IMR-90 (cell line): ENCODE measurements around the gene PPT2. TPM values are rescaled to one million over a fixed set of nuclear protein-coding genes. Genes with fewer than 3 reads are reported as not detected.

Experiments
- ATAC-seq: fragments of 200-7000 bp; cut with Tn5 transposase; 2 replicates; pipeline ENCODE4 v1.9.1; 2020; ENCODE audit warnings: low read depth, mild to moderate bottlenecking, moderate library complexity
- BruUV-seq: library from RNA; stranded (reverse); fragments of 400-500 nt; replicated peaks from 2 replicates; lab custom pipeline; 2021; lab: Mats Ljungman, UMichigan
- CTCF ChIA-PET: fragments of 300-600 bp; formaldehyde crosslinking; extraction: SDS; loops from one replicate; lab custom pipeline; 2021; ENCODE audit warnings: antibody characterized with exemption; lab: Yijun Ruan, JAX
- POLR2A ChIA-PET: fragments of 300-600 bp; sonication (Branson Sonifier 250); formaldehyde crosslinking; loops from one replicate; lab custom pipeline; 2022; ENCODE audit warnings: antibody characterized with exemption; ENCODE audit not compliant: unreplicated experiment; lab: Charles Lee
- DNase-seq: peaks from one replicate; pipeline ENCODE4 v3.0.0; 2013
- H2AFZ ChIP-seq: replicated peaks from 2 replicates; pipeline ENCODE3; 2013; ENCODE audit warnings: low read length, mild to moderate bottlenecking; ENCODE audit not compliant: poor library complexity
- H2AK5ac ChIP-seq: 2 replicates; pipeline ENCODE4 v1.6.1; 2013; ENCODE audit warnings: low read depth, low read length, inconsistent platforms
- H2AK9ac ChIP-seq: replicated peaks from 2 replicates; pipeline ENCODE3; 2013; ENCODE audit warnings: mild to moderate bottlenecking, low read depth, low read length, moderate library complexity; ENCODE audit not compliant: poor library complexity
- H2BK120ac ChIP-seq: 2 replicates; pipeline ENCODE4 v1.6.1; 2013; ENCODE audit warnings: low read depth, low read length, inconsistent platforms
- H2BK15ac ChIP-seq: 3 replicates; pipeline ENCODE4 v1.6.1; 2013; ENCODE audit warnings: low read depth, low read length, inconsistent platforms
- H2BK20ac ChIP-seq: 2 replicates; pipeline ENCODE4 v1.6.1; 2013; ENCODE audit warnings: low read depth, mild to moderate bottlenecking, inconsistent platforms, low read length, moderate library complexity
- H2BK5ac ChIP-seq: 2 replicates; pipeline ENCODE4 v1.6.1; 2013; ENCODE audit warnings: mild to moderate bottlenecking, low read depth, low read length, inconsistent platforms; ENCODE audit not compliant: poor library complexity, severe bottlenecking
- H3K14ac ChIP-seq: replicated peaks from 2 replicates; pipeline ENCODE4 v1.6.1; 2013; ENCODE audit warnings: low read depth, low read length, inconsistent platforms
- H3K18ac ChIP-seq: 2 replicates; pipeline ENCODE4 v1.6.1; 2013; ENCODE audit warnings: low read depth, low read length, control low read depth
- H3K23ac ChIP-seq: 2 replicates; pipeline ENCODE4 v1.6.1; 2013; ENCODE audit warnings: low read depth, low read length, inconsistent platforms
- H3K27ac ChIP-seq: 2 replicates; pipeline ENCODE4 v1.5.1; 2013; ENCODE audit warnings: mild to moderate bottlenecking, control low read depth, low read length; ENCODE audit not compliant: insufficient read depth
- H3K27me3 ChIP-seq: 2 replicates; pipeline ENCODE4 v1.6.1; 2013; ENCODE audit warnings: low read length; ENCODE audit not compliant: control insufficient read depth, insufficient read depth
- H3K36me3 ChIP-seq: 2 replicates; pipeline ENCODE4 v1.6.1; 2013; ENCODE audit warnings: low read length, mixed read lengths; ENCODE audit not compliant: control insufficient read depth, insufficient read depth
- H3K4ac ChIP-seq: 2 replicates; pipeline ENCODE4 v1.6.1; 2013; ENCODE audit warnings: low read depth, low read length, inconsistent platforms
- H3K4me1 ChIP-seq: 2 replicates; pipeline ENCODE4 v1.6.1; 2013; ENCODE audit warnings: low read length, mixed read lengths; ENCODE audit not compliant: control insufficient read depth, insufficient read depth
- H3K4me2 ChIP-seq: 2 replicates; pipeline ENCODE4 v1.6.1; 2013; ENCODE audit warnings: low read depth, mild to moderate bottlenecking, control low read depth, low read length, moderate library complexity
- H3K4me3 ChIP-seq: 2 replicates; pipeline ENCODE4 v1.5.1; 2013; ENCODE audit warnings: low read depth, mild to moderate bottlenecking, control low read depth, low read length, moderate library complexity; ENCODE audit not compliant: insufficient read depth
- H3K56ac ChIP-seq: 2 replicates; pipeline ENCODE4 v1.6.1; 2013; ENCODE audit warnings: low read length, inconsistent platforms; ENCODE audit not compliant: insufficient read depth; ENCODE audit errors: extremely low read depth
- H3K79me1 ChIP-seq, 2 experiments: 2 replicates each; pipeline ENCODE4 v1.6.1; 2013; ENCODE audit warnings: low read length in 2 of 2, inconsistent platforms in 1 of 2, low read depth in 1 of 2
- H3K9ac ChIP-seq: 2 replicates; pipeline ENCODE4 v1.6.1; 2013; ENCODE audit warnings: low read depth, low read length, control low read depth
- H3K9me1 ChIP-seq: 2 replicates; pipeline ENCODE4 v1.6.1; 2013; ENCODE audit warnings: low read length, inconsistent platforms; ENCODE audit not compliant: insufficient read depth
- H3K9me3 ChIP-seq: 2 replicates; pipeline ENCODE4 v1.6.1; 2013; ENCODE audit warnings: low read length; ENCODE audit not compliant: control insufficient read depth, insufficient read depth
- H4K20me1 ChIP-seq: 2 replicates; pipeline ENCODE4 v1.6.1; 2013; ENCODE audit warnings: low read length, inconsistent platforms; ENCODE audit not compliant: insufficient read depth
- H4K5ac ChIP-seq: 2 replicates; pipeline ENCODE4 v1.6.1; 2013; ENCODE audit warnings: mild to moderate bottlenecking, low read depth, low read length, control low read depth
- H4K8ac ChIP-seq, 2 experiments: 2 replicates each; pipeline ENCODE4 v1.6.1; 2013; ENCODE audit warnings: low read depth in 2 of 2, low read length in 2 of 2, control low read depth in 1 of 2, inconsistent platforms in 1 of 2
- H4K91ac ChIP-seq: 2 replicates; pipeline ENCODE4 v1.6.1; 2013; ENCODE audit warnings: low read depth, low read length, inconsistent platforms; ENCODE audit not compliant: insufficient read depth
- BHLHE40 ChIP-seq: fragments of 150-350 bp; IDR thresholded peaks from 2 replicates; pipeline ENCODE4 v1.6.1; 2016; ENCODE audit warnings: mild to moderate bottlenecking, low read depth, low read length
- CEBPB ChIP-seq: IDR thresholded peaks from 2 replicates; pipeline ENCODE4 v1.6.1; 2012; ENCODE audit warnings: low read depth, low read length, improper control_type of control experiment
- CHD1 ChIP-seq: IDR thresholded peaks from 2 replicates; pipeline ENCODE4 v1.6.1; 2012; ENCODE audit warnings: low read depth, low read length, improper control_type of control experiment
- CTCF ChIP-seq: conservative IDR thresholded peaks from 2 replicates; pipeline ENCODE4 v1.5.1; 2012; ENCODE audit warnings: mild to moderate bottlenecking, low read depth, low read length, improper control_type of control experiment
- ELK1 ChIP-seq: fragments of 150-350 bp; IDR thresholded peaks from 2 replicates; pipeline ENCODE4 v1.6.1; 2016; ENCODE audit warnings: low read depth, mild to moderate bottlenecking, low read length, moderate library complexity, borderline replicate concordance
- FOS ChIP-seq: fragments of 150-350 bp; IDR thresholded peaks from 2 replicates; pipeline ENCODE4 v1.6.1; 2016; ENCODE audit warnings: low read depth, low read length
- MAFK ChIP-seq: IDR thresholded peaks from 2 replicates; pipeline ENCODE4 v1.6.1; 2012; ENCODE audit warnings: low read depth, low read length, improper control_type of control experiment
- MAZ ChIP-seq: IDR thresholded peaks from 2 replicates; pipeline ENCODE4 v1.6.1; 2012; ENCODE audit warnings: low read depth, mild to moderate bottlenecking, low read length, improper control_type of control experiment, moderate library complexity, borderline replicate concordance
- MXI1 ChIP-seq: IDR thresholded peaks from 2 replicates; pipeline ENCODE4 v1.6.1; 2012; ENCODE audit warnings: low read depth, mild to moderate bottlenecking, low read length, moderate library complexity, borderline replicate concordance
- NFE2L2 ChIP-seq: fragments of 150-350 bp; IDR thresholded peaks from 2 replicates; pipeline ENCODE4 v1.6.1; 2016; ENCODE audit warnings: low read depth, mild to moderate bottlenecking, low read length
- POLR2A ChIP-seq: IDR thresholded peaks from 2 replicates; pipeline ENCODE4 v1.6.1; 2012; ENCODE audit warnings: mild to moderate bottlenecking, low read depth, low read length
- RAD21 ChIP-seq: IDR thresholded peaks from 2 replicates; pipeline ENCODE4 v1.6.1; 2012; ENCODE audit warnings: low read length, improper control_type of control experiment
- RCOR1 ChIP-seq: IDR thresholded peaks from 2 replicates; pipeline ENCODE4 v1.6.1; 2012; ENCODE audit warnings: mild to moderate bottlenecking, low read length, improper control_type of control experiment; ENCODE audit not compliant: insufficient replicate concordance
- RFX5 ChIP-seq: IDR thresholded peaks from 2 replicates; pipeline ENCODE4 v1.8.0; 2012; ENCODE audit warnings: low read depth, mild to moderate bottlenecking, low read length, moderate library complexity
- SMC3 ChIP-seq: fragments of 150-350 bp; IDR thresholded peaks from 2 replicates; pipeline ENCODE4 v1.6.1; 2016; ENCODE audit warnings: low read depth, mild to moderate bottlenecking, antibody characterized with exemption, low read length, moderate library complexity
- USF2 ChIP-seq: fragments of 150-350 bp; IDR thresholded peaks from 2 replicates; pipeline ENCODE4 v1.6.1; 2017; ENCODE audit warnings: mild to moderate bottlenecking, antibody characterized with exemption, low read length, low read depth
- WGBS, 2 experiments: methylation state at CpG; one replicate each; pipeline versions ENCODE4 v1.1.5 to v1.1.7; 2013; ENCODE audit warnings: missing lambda C conversion rate in 2 of 2; ENCODE audit not compliant: insufficient read length in 1 of 2; ENCODE audit errors: extremely low coverage in 2 of 2; 5-methylcytosine and 5-hydroxymethylcytosine counted together
- dilution Hi-C: fragments of 300-500 bp; cut with HindIII; formaldehyde crosslinking; loops from one replicate; pipeline ENCODE4 v1.14.3; 2018; ENCODE audit warnings: low sequenced_read_pairs; ENCODE audit not compliant: unreplicated experiment
- in situ Hi-C: fragments of 300-500 bp; cut with MboI; formaldehyde crosslinking; loops from 3 replicates; pipeline ENCODE4 v1.14.3; 2019; ENCODE audit warnings: low sequenced_read_pairs, inconsistent platforms, mixed read lengths
- intact Hi-C: fragments of 100-400 bp; cut with micrococcal nuclease; formaldehyde crosslinking; loops from 2 replicates; pipeline ENCODE4 v1.10.0; 2022
- polyA plus RNA-seq, 3 experiments: library from polyadenylated mRNA; depleted of rRNA; stranded (reverse); fragments of >200 nt; gene quantifications; 2 replicates each; pipeline ENCODE4 v1.2.3, GENCODE V29; 2012; ENCODE audit warnings: low replicate concordance in 1 of 3
- total RNA-seq: library from RNA; depleted of rRNA; stranded (reverse); fragments of >200 nt; gene quantifications from 2 replicates; pipeline ENCODE4 v1.2.3, GENCODE V29; 2012

The PPT2 gene
- total and polyA plus RNA-seq, 2 of the 4 experiments (the other 2 are of a cell fraction), result 3.2 to 16.2 TPM

GRCh38 chr6:32173051-32173727 is 19.2 kb downstream of the PPT2 start:
- Histone ChIP-seq H4K8ac (no peak overlapping the region), H2AK5ac (no peak overlapping the region), H3K18ac (no peak overlapping the region), H3K23ac (peak overlapping the region; percentile 48; the same call in 1 of the 2 replicates), H3K4ac (no peak overlapping the region), H3K27me3 (no peaks in the 10 kb centered on the region), H3K36me3 (peaks cover 33% of the 10 kb centered on the region), H3K9ac (no peak overlapping the region), H3K4me1 (peaks cover 8% of the 10 kb centered on the region), H3K56ac (no peak overlapping the region), H3K9me1 (peaks cover 31% of the 10 kb centered on the region), H2AFZ (no peak overlapping the region), H3K9me3 (no peaks in the 10 kb centered on the region), H3K14ac (no peak overlapping the region), H4K91ac (no peak overlapping the region), H2AK9ac (no peak overlapping the region), H3K4me2 (no peak overlapping the region), H2BK20ac (no peak overlapping the region), H2BK5ac (no peak overlapping the region), H4K5ac (no peak overlapping the region), H2BK120ac (no peak overlapping the region), H4K20me1 (peaks cover 3% of the 10 kb centered on the region; the same call in 1 of the 2 replicates), H3K4me3 (no peak overlapping the region), H3K27ac (no peak overlapping the region), H2BK15ac (no peak overlapping the region), H3K79me1 (peaks cover 28 to 64% of the 10 kb centered on the region in 2 experiments; a peak in 3 of 4 replicates)
- no peak for ATAC-seq
- TF ChIP-seq MAFK (no peak), FOS (no peak), RCOR1 (no peak), ELK1 (no peak), POLR2A (no peak), CTCF (no peak), CEBPB (no peak), USF2 (no peak), BHLHE40 (no peak), CHD1 (no peak), RFX5 (no peak), NFE2L2 (no peak), SMC3 (no peak), MXI1 (no peak), RAD21 (no peak), MAZ (no peak)
- dilution Hi-C loops, result no loop called here
- WGBS, 2 experiments, result 83% methylated on average over 1 of the region's 4 CpGs; no CpG with 5 or more reads in 1 of the 2 experiments
- in situ Hi-C loops, result loop anchor here (10.0 kb wide), 1 partner anchor 198 kb away; the partner anchor contains the start of gene DXO
- ChIA-PET POLR2A (no interaction called here), CTCF (no interaction called here)
- intact Hi-C loops, result no loop called here
- BruUV-seq, result no TSS peak
- DNase-seq, result no peak
